ENCODE data around the gene KHK.
"Not testable (repeated sequence)": the region's sequence is repeated elsewhere in the genome, so short reads cannot be mapped to it uniquely, and the experiment has no call there.

Gene KHK

DNA sequence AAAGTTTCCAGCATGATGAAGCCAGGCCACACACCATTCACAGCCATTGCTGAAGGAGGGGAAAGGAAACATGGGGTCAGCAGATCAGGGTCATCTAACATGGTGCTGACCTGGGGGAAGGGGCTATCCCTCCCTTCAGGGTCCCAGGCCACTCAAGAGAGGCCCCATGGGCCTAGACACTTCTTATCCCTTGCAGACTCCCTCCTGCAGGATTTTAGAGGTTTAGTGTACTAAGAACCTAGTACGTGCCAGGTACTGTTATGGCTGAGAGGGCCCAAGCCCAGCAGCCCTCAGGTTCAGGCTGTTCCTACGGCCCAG is 8.8 kb downstream of the KHK start:
- no peak for DNase-seq (ENCODE audit: insufficient read length, low spot score)
- no peak for FAIRE-seq

DNA sequence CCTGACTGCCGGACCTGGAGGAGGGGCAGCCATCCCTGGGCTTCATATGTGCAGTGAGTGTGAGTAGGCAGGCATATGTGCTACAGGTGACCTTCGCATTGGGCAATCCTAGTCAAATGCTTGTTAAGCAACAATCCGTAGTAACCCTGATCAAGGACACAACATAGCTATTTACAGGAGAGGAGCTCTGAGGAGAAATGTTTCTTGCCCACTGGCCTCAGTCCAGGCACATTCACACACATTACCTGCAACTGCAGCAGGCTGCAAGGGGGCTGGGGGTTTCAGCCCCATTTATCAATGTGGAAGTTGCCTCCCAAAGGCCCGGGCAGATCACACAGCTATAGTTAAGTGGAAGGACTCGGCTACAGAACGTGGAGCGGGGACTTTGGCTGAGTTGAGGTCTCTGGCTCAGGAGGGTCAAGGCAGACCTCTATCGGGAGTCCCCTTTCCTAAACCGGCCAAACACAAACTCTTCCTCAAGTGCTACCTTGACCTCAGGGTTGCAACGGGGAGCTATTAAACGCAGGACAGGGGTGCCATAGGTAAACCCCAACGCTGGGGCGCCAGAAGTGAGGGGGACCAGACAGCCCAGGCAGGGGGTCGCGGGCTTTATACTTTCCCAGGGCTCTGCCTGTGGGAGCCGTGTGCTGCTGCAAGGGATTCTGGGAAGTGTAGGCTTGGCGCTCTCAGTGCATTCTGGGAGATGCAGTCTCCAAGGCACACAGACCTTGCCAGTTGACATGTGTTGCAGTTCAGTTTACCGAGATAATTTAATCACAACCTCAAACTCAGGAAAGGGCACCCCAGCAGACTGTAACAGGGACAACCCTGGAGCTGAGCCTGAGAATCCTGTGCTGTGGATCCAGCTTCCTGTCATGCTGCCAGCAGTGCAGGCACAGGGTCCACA is 9.4 kb downstream of the KHK start:
- FAIRE-seq, result no peak
- peak; percentile 64 for DNase-seq (ENCODE audit: insufficient read length, low spot score)

DNA sequence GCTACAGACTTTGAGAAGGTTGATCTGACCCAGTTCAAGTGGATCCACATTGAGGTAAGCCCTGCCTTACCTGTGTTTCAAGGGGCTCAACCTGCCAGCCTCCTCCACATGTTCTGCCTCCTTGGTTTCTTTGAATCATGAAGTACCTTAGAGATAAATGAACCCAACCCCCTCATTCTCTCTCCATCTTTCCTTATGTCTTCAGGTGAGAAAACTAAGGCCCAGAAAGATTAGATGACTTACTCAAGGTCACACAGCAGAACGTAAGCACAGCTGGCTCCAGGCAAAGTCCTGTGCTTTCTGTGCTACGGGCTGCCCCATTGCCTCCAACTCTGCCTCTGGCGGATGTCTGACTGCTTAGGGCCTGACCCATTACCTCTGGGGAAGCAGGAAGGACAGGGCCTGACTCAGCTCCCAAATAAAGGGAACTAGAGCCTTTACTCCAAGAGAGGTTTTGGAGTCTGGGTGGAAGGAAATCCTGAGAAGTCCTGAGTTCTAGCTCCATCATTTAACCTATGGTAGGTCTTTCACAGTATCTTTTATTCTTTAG is 10.3 kb downstream of the KHK start:
- FAIRE-seq (no peak), DNase-seq (ENCODE audit: insufficient read length, low spot score) (no peak)

DNA sequence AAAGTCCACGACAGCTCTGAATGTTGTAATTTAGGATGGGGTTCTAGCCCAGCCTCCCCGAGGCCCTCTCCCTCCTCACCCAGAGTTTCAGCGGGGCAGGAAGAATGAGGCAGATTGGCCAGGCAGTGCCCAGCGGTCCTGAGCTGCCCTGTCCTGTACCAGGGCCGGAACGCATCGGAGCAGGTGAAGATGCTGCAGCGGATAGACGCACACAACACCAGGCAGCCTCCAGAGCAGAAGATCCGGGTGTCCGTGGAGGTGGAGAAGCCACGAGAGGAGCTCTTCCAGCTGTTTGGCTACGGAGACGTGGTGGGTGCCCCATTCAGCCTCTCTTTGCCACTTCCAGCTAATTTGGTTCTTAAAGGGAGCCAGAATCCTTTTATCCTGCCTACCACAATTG is 10.8 kb downstream of the KHK start:
- FAIRE-seq (no peak), DNase-seq (ENCODE audit: insufficient read length, low spot score) (no peak)

GRCh38 chr2:27099334-27099955 is 12.9 kb downstream of the KHK start:
- FAIRE-seq (no peak), DNase-seq (ENCODE audit: insufficient read length, low spot score) (no peak)

DNA sequence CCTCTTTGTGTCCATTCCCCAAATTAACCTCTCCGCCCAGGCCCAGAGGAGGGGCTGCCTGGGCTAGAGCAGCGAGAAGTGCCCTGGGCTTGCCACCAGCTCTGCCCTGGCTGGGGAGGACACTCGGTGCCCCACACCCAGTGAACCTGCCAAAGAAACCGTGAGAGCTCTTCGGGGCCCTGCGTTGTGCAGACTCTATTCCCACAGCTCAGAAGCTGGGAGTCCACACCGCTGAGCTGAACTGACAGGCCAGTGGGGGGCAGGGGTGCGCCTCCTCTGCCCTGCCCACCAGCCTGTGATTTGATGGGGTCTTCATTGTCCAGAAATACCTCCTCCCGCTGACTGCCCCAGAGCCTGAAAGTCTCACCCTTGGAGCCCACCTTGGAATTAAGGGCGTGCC is 13.5 kb downstream of the KHK start:
- DNase-seq (ENCODE audit: insufficient read length, low spot score) (no peak), FAIRE-seq (no peak)

- FAIRE-seq, result no peak
- DNase-seq (ENCODE audit: insufficient read length, low spot score), result no peak
Observed at GRCh38 chr2:27102329-27102728, 15.8 kb downstream of the KHK start.

DNA sequence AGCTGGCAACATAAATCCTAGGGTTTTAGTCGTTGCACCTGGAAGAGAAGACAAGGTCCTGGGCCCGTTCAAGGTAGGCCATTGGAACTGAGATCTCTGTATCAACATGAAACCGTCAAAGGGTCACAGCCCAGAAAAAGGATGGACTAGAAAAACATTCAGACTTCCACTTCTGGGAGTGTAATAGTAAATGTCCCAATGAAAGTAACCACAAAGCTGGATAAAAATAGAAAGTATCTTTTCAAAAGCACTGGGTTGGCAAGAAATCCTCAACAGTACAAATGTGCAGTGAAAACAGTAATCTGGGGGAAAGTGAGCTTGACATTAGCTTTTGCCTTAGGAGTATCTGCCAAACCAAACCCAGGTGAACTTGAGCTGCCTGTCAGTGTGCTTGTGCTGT is 19.4 kb downstream of the KHK start:
- DNase-seq (ENCODE audit: insufficient read length, low spot score) (no peak), FAIRE-seq (no peak)

DNA sequence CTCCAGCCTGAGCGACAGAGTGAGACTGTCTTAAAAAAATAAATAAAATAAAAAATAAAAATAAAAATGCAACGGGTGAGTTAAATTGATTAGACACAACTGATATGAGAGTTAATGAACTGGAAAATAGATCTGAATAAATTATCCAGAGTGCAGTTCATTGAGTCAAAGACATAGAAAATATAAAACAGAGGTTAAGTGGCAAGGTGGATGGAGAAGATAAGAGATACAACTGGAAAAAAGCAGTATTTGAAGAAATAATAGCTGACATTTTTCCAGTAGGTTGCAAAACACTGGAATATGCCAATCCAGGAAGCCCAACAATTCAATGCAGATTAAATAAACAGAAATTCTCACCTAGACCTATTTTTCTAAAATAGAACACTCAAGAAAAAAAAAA is 21.6 kb downstream of the KHK start:
- no peak for FAIRE-seq
- DNase-seq (ENCODE audit: insufficient read length, low spot score), result no peak

DNA sequence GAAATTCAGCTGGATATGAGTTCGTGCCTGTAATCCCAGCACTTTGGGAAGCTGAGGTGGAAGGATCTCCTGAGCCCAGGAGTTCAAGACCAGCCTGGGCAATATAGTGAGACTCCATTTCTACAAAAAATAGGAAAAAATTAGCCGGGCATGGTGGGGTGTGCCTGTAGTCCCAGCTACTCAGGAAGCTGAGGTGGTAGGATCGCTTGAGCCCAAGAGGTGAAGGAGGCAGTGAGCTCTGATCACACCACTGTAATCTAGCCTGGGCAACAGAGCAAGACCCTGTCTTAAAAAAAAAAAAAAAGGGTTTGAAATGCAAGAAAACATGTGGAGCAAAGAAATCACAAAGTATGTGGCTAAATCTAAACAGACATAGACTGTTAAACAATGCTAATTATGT is 22.5 kb downstream of the KHK start:
- FAIRE-seq (no peak), DNase-seq (ENCODE audit: insufficient read length, low spot score) (no peak)

GRCh38 chr2:27110603-27111352 is 24.2 kb downstream of the KHK start:
- not testable (repeated sequence) for DNase-seq (ENCODE audit: insufficient read length, low spot score); FAIRE-seq

DNA sequence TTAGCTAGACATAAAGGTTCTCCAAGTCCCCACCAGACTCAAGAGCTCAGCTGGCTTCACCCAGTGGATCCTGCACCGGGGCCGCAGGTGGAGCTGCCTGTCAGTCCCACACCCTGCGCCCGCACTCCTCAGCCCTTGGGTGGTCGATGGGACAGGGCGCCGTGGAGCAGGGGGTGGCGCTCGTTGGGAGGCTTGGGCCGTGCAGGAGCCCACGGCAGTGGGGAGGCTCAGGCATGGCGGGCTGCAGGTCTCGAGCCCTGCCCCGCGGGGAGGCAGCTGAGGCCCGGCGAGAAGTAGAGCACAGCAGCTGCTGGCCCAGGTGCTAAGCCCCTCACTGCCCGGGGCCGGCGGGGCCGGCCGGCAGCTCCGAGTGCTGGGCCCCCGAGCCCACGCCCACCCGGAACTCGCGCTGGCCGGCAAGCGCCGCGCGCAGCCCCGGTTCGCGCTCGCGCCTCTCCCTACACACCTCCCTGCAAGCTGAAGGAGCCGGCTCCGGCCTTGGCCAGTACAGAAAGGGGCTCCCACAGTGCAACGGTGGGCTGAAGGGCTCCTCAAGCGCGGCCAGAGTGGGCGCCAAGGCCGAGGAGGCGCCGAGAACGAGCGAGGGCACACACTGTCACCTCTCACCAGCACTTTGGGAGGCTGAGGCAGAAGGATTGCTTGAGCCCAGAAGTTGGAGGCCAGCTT is 25.0 kb downstream of the KHK start:
- not testable (repeated sequence) for DNase-seq (ENCODE audit: insufficient read length, low spot score); FAIRE-seq

DNA sequence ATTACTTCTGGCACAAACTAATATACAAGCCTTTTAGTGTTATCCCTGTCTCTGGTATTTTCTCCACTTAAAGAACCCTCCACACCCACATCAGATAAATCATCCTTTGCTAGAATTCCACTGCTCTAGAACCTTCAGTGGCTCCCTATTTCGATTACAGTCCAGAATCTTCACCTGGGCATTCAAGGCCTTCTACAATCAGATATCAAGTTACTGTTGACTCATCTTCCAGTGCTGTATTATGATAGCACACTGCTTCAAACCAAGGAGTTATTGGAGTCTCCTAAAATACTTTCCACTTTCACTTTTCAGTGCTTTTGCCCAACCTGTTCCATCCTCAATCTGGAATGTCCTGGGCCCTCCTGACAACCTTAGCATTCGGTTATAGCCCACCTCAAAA is 28.9 kb downstream of the KHK start:
- FAIRE-seq (no peak), DNase-seq (ENCODE audit: insufficient read length, low spot score) (no peak)

- FAIRE-seq, result no peak
Observed at GRCh38 chr2:27117995-27118524, 31.5 kb downstream of the KHK start.

GRCh38 chr2:27118525-27119329 is 32.2 kb downstream of the KHK start, which contains the start of gene CGREF1:
Gene CGREF1, minus strand, starts transcription at chr2:27119128. Its CDS starts 14,762 bp downstream, at chr2:27104366.
- FAIRE-seq (peak; percentile 91), DNase-seq (ENCODE audit: insufficient read length, low spot score) (no peak)

More at GRCh38 chr2:27117995-27118524, 31.5 kb downstream of the KHK start:
- no peak for DNase-seq (ENCODE audit: insufficient read length, low spot score)

- not testable (repeated sequence) for FAIRE-seq; DNase-seq (ENCODE audit: insufficient read length, low spot score)
Observed at GRCh38 chr2:27119330-27119670, 32.7 kb downstream of the KHK start.

DNA sequence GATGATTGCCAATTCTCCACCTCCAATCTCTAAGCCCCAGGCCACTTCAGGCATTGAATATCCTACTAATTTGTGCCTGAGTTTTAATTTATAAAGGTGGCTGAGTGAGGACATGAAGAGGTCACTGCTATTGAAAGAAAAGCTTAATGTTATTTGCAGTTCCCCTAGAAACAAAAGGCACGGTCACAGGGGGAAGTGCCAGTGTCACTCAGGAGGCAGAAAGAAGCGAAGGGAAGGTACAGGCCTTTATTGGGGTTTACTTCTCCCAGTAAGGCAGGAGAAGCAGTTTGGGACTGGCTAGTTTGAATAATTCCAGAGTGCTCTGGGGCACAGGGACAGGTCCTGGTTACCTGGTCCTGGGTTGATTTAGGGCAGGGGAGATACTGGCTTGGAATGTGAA is 35.3 kb downstream of the KHK start:
- FAIRE-seq, result no peak

DNA sequence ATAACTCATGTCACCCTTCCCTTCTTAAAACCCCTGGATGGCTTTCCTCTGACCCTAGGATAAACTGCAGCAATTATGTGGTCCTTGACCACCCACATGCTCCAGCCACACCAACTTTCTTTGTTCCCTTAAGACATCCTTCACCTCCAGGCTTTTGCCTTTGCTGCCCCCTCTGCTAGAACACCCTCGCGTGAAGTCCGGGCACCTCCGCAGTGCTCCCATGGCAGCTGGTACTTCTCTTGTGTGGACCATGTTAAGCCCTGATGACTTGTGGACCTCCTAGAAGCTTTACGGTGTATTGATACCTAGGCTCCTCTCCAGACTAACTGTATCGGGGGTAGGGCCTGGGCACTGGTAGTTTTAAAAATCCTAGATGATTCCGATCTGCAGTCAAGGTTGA is 36.2 kb downstream of the KHK start:
- FAIRE-seq (no peak), DNase-seq (ENCODE audit: insufficient read length, low spot score) (no peak)

More for the DNA sequence above, 35.3 kb downstream of the KHK start:
- no peak for DNase-seq (ENCODE audit: insufficient read length, low spot score)

GRCh38 chr2:27123302-27124150 is 37.0 kb downstream of the KHK start, which contains the start of gene ABHD1:
Gene ABHD1, plus strand, starts transcription at chr2:27123815. Its CDS starts 134 bp downstream, at chr2:27123949.
- DNase-seq (ENCODE audit: insufficient read length, low spot score), result peak; percentile 38
- peak; percentile 78 for FAIRE-seq
